Neural progenitor cell (in vitro differentiated cells): ENCODE results near the gene ERBIN.

Experiments
- CTCF ChIP-seq: fragments of 200-600 bp; sonication (generic); IDR thresholded peaks from 2 replicates; pipeline ENCODE4 v1.5.1; 2017; ENCODE audit warnings: antibody characterized with exemption, mild to moderate bottlenecking
- EZH2 ChIP-seq: fragments of 200-600 bp; sonication (generic); IDR thresholded peaks from 2 replicates; pipeline ENCODE4 v1.6.1; 2017; ENCODE audit warnings: antibody characterized with exemption, mild to moderate bottlenecking, moderate library complexity
- EZH2phosphoT487 ChIP-seq: fragments of 200-600 bp; sonication (generic); IDR thresholded peaks from 2 replicates; pipeline ENCODE4 v1.6.1; 2017; ENCODE audit warnings: antibody characterized with exemption

DNA sequence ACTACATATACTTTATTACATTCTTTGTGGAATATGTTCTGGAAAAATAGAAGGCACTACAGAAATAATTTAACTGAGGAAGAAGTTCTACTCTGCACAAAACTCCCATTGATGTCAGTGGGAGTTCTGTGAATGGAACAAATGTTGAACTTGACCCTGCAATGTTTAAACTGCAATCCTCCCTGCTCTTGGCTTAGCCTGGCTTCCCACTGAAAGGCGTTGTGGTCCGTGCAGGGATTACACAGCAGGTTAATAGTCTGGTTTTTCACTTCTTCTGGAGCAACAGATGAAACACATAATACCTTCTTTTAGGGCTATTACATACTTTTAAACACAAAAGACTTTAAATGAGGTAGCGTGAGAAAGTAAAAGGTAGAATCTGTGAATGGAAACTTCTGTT, 12.9 kb upstream of the ERBIN start:
- TF ChIP-seq CTCF (no peak), EZH2phosphoT487 (no peak), EZH2 (no peak)
